Measurements from ENCODE around the gene XKR7.

DNA sequence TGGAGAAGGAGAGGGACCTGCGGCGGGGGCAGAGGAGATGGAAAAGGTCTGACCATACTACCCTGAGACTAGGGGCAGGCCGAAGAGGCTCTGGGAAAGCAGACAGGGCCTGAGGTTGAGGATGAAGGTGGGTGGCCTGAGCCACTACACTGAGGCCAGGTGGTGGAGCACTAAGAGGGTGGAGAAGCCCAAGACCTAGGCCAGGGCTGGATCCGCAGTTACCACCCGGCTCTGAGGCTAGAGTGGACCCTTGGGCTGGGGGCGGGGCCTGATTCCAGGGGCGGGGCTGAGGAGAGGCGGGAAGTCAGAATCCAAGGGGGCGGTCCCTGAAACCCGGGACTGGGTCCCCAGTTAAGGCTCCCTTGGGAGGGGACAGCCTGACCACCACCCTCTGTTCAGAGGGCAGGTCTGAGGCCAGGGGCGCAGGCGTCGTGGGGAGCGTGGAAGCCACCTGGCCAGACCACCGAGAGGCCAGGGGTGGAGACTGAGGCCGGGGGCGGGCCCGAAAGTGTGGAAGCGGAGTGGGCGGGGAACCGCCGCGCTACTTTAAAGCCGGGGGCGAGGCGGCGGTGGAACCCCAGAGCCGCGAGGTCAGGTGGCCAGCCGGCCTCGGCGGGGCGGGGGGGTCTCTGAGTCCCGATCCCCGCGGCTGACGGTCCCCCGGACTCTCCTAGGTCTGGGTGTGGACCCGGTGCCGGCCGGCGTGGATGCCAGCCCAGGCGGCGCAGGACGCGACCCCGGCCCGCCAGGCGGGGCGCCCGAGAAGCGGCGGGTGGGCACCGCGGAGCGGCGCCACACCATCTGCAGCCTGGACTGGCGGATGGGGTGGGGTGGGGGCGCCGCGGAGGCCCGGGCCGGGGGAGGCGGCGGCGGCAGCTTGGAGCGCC lies 50.6 kb downstream of the XKR7 start:
- TF ChIP-seq TCF4 (CRISPR knock-in tag; IDR thresholded peaks at IDR 0.05; ENCODE audit: borderline replicate concordance) (no peak), RARB (CRISPR knock-in tag; IDR thresholded peaks at IDR 0.05) (no peak), ZFP3 (CRISPR knock-in tag; IDR thresholded peaks at IDR 0.05) (no peak), ESRRG (CRISPR knock-in tag; IDR thresholded peaks at IDR 0.05) (no peak), ZFP30 (CRISPR knock-in tag; IDR thresholded peaks at IDR 0.05) (no peak), ARNTL (CRISPR knock-in tag; IDR thresholded peaks at IDR 0.05; ENCODE audit: borderline replicate concordance, low read depth) (no peak), ZNF8 (CRISPR knock-in tag; IDR thresholded peaks at IDR 0.05) (no peak), ISL1 (CRISPR knock-in tag; IDR thresholded peaks at IDR 0.05) (no peak), ZC3H10 (CRISPR knock-in tag; IDR thresholded peaks at IDR 0.05) (no peak), SNAI2 (CRISPR knock-in tag; IDR thresholded peaks at IDR 0.05) (no peak), ZNF70 (CRISPR knock-in tag; IDR thresholded peaks at IDR 0.05) (no peak), OSR1 (CRISPR knock-in tag; IDR thresholded peaks at IDR 0.05) (no peak)
- TF ChIP-seq, protein P1, sequence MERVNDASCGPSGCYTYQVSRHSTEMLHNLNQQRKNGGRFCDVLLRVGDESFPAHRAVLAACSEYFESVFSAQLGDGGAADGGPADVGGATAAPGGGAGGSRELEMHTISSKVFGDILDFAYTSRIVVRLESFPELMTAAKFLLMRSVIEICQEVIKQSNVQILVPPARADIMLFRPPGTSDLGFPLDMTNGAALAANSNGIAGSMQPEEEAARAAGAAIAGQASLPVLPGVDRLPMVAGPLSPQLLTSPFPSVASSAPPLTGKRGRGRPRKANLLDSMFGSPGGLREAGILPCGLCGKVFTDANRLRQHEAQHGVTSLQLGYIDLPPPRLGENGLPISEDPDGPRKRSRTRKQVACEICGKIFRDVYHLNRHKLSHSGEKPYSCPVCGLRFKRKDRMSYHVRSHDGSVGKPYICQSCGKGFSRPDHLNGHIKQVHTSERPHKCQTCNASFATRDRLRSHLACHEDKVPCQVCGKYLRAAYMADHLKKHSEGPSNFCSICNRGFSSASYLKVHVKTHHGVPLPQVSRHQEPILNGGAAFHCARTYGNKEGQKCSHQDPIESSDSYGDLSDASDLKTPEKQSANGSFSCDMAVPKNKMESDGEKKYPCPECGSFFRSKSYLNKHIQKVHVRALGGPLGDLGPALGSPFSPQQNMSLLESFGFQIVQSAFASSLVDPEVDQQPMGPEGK (CRISPR knock-in tag; IDR thresholded peaks at IDR 0.05; ENCODE audit: borderline replicate concordance) = no peak
